OCI-LY7 (cell line): Measurements from ENCODE around the gene LY6G5C. TPM values are rescaled to one million over a fixed set of nuclear protein-coding genes. Genes with fewer than 3 reads are reported as not detected.

Source experiments
- BruUV-seq: library from RNA; stranded (reverse); fragments of 400-500 nt; replicated peaks from 2 replicates; lab custom pipeline; 2021; lab: Mats Ljungman, UMichigan
- CTCF ChIA-PET: fragments of 300-600 bp; sonication (Branson Sonifier 250); formaldehyde crosslinking; loops from one replicate; lab custom pipeline; 2022; ENCODE audit warnings: antibody characterized with exemption; ENCODE audit not compliant: unreplicated experiment; lab: Charles Lee
- POLR2A ChIA-PET: fragments of 300-600 bp; sonication (Branson Sonifier 250); formaldehyde crosslinking; loops from one replicate; lab custom pipeline; 2022; ENCODE audit warnings: antibody characterized with exemption; lab: Charles Lee
- DNase-seq: peaks from one replicate; pipeline ENCODE4 v3.0.0-alpha.2; 2015; ENCODE audit warnings: low spot score
- H2AFZ ChIP-seq: fragments of 200-600 bp; sonication (generic), shearing (Covaris generic); 2 replicates; pipeline ENCODE4 v1.6.1; 2014; ENCODE audit warnings: mild to moderate bottlenecking, antibody characterized with exemption, low read length, moderate library complexity
- H3K27ac ChIP-seq: fragments of 200-600 bp; sonication (generic); 2 replicates; pipeline ENCODE4 v1.5.1; 2014; ENCODE audit warnings: mixed run types, low read depth, mild to moderate bottlenecking, moderate library complexity, low read length, inconsistent platforms; ENCODE audit not compliant: poor library complexity, severe bottlenecking
- H3K36me3 ChIP-seq: fragments of 200-600 bp; sonication (generic); 2 replicates; pipeline ENCODE4 v1.6.1; 2014; ENCODE audit warnings: mild to moderate bottlenecking, antibody characterized with exemption, low read length, moderate library complexity, mixed read lengths; ENCODE audit not compliant: insufficient read depth
- H3K4me1 ChIP-seq: fragments of 200-600 bp; sonication (generic); 2 replicates; pipeline ENCODE4 v1.5.1; 2014; ENCODE audit warnings: mild to moderate bottlenecking, low read length; ENCODE audit not compliant: insufficient read depth, poor library complexity, severe bottlenecking
- H3K4me2 ChIP-seq: fragments of 200-600 bp; sonication (generic); 2 replicates; pipeline ENCODE4 v1.6.1; 2014; ENCODE audit warnings: mild to moderate bottlenecking, low read length
- H3K4me3 ChIP-seq: fragments of 200-600 bp; sonication (generic); 2 replicates; pipeline ENCODE4 v1.5.1; 2014; ENCODE audit warnings: mild to moderate bottlenecking, low read depth, low read length; ENCODE audit not compliant: poor library complexity, severe bottlenecking
- H3K79me2 ChIP-seq: fragments of 200-600 bp; sonication (generic); 2 replicates; pipeline ENCODE4 v1.6.1; 2016; ENCODE audit warnings: low read depth, mild to moderate bottlenecking, low read length, moderate library complexity, mixed read lengths; ENCODE audit not compliant: insufficient read depth
- H3K9me2 ChIP-seq: fragments of 200-600 bp; sonication (generic); 2 replicates; pipeline ENCODE4 v1.6.1; 2016; ENCODE audit warnings: mild to moderate bottlenecking, low read length, mixed read lengths; ENCODE audit not compliant: insufficient read depth
- H3K9me3 ChIP-seq: fragments of 200-600 bp; sonication (generic); 2 replicates; pipeline ENCODE4 v1.6.1; 2014; ENCODE audit warnings: mild to moderate bottlenecking, mixed run types, low read length, mixed read lengths
- H4K20me1 ChIP-seq: fragments of 200-600 bp; sonication (generic); 2 replicates; pipeline ENCODE4 v1.6.1; 2014; ENCODE audit warnings: mild to moderate bottlenecking, antibody characterized with exemption, low read length, moderate library complexity, mixed read lengths; ENCODE audit not compliant: insufficient read depth
- CTCF ChIP-seq: fragments of 200-600 bp; sonication (generic); conservative IDR thresholded peaks from 2 replicates; pipeline ENCODE4 v1.5.1; 2014; ENCODE audit warnings: mild to moderate bottlenecking, antibody characterized with exemption, low read length, moderate library complexity, mixed read lengths
- EZH2phosphoT487 ChIP-seq: fragments of 200-600 bp; sonication (generic); IDR thresholded peaks from 2 replicates; pipeline ENCODE4 v1.6.1; 2018; ENCODE audit warnings: low read depth, borderline replicate concordance, mild to moderate bottlenecking, mixed run types, antibody characterized with exemption, low read length, moderate library complexity, mixed read lengths
- intact Hi-C: fragments of 100-400 bp; cut with micrococcal nuclease; formaldehyde crosslinking; loops from one replicate; pipeline ENCODE4 v1.10.0; 2022; ENCODE audit not compliant: unreplicated experiment
- total RNA-seq, 2 experiments: library from RNA; depleted of rRNA in 1 of 2; stranded (reverse); fragments of >200 nt in 1 of 2; shearing (Covaris generic) in 1 of 2; gene quantifications; 2 replicates each; pipeline ENCODE4 v1.2.3, GENCODE V29; 2014 to 2022

Gene LY6G5C
- total RNA-seq, 2 experiments from 2014 or later = 1.8 to 3.5 TPM

- H3K4me1 ChIP-seq = peaks cover 10% of the 10 kb centered on the region
- BruUV-seq = no TSS peak
- no peak overlapping the region for H3K4me3 ChIP-seq
- H3K79me2 ChIP-seq = no peaks in the 10 kb centered on the region
- H3K9me2 ChIP-seq = no peaks in the 10 kb centered on the region
- no peak for DNase-seq
- TF ChIP-seq CTCF (no peak), EZH2phosphoT487 (no peak)
- H4K20me1 ChIP-seq = no peaks in the 10 kb centered on the region; the same call in 1 of the 2 replicates
- intact Hi-C loops = no loop called here
- ChIA-PET CTCF (no interaction called here), POLR2A (no interaction called here)
- peaks cover 99% of the 10 kb centered on the region for H3K36me3 ChIP-seq
- no peak overlapping the region for H3K4me2 ChIP-seq
- no peaks in the 10 kb centered on the region for H3K9me3 ChIP-seq
- no peak overlapping the region for H2AFZ ChIP-seq
- no peak overlapping the region for H3K27ac ChIP-seq
These were observed 45.8 kb downstream of the LY6G5C start for GRCh38 chr6:31634969-31635575.

- H2AFZ ChIP-seq = no peak overlapping the region
- no peaks in the 10 kb centered on the region; the same call in 1 of the 2 replicates for H4K20me1 ChIP-seq
- no peak overlapping the region for H3K4me2 ChIP-seq
- H3K79me2 ChIP-seq = no peaks in the 10 kb centered on the region
- H3K4me3 ChIP-seq = no peak overlapping the region
- no peak overlapping the region for H3K27ac ChIP-seq
- no TSS peak for BruUV-seq
- no peak for TF ChIP-seq CTCF
- TF ChIP-seq EZH2phosphoT487 = no peak
- peaks cover 99% of the 10 kb centered on the region for H3K36me3 ChIP-seq
- no peaks in the 10 kb centered on the region for H3K9me3 ChIP-seq
- intact Hi-C loops = no loop called here
- H3K4me1 ChIP-seq = peaks cover 10% of the 10 kb centered on the region
- DNase-seq = no peak
- H3K9me2 ChIP-seq = no peaks in the 10 kb centered on the region
- POLR2A ChIA-PET = interaction anchor here (0.6 to 1.0 kb wide), 3 partner anchors 11 to 29 kb away, joined by 3 to 4 read pairs (median 3); no protein-coding TSS in a partner anchor
- CTCF ChIA-PET = no interaction called here
These were observed 46.7 kb downstream of the LY6G5C start for GRCh38 chr6:31634131-31634530.

- no peak for DNase-seq
- Histone ChIP-seq H3K4me1 (peaks cover 10% of the 10 kb centered on the region), H4K20me1 (no peaks in the 10 kb centered on the region; the same call in 1 of the 2 replicates), H2AFZ (no peak overlapping the region), H3K36me3 (peaks cover 100% of the 10 kb centered on the region), H3K9me2 (no peaks in the 10 kb centered on the region), H3K27ac (no peak overlapping the region), H3K79me2 (no peaks in the 10 kb centered on the region), H3K9me3 (no peaks in the 10 kb centered on the region), H3K4me3 (no peak overlapping the region), H3K4me2 (no peak overlapping the region)
- TF ChIP-seq CTCF = no peak
- no peak for TF ChIP-seq EZH2phosphoT487
- intact Hi-C loops = no loop called here
- BruUV-seq = no TSS peak
- ChIA-PET CTCF (no interaction called here), POLR2A (interaction anchor here (1.0 kb wide), 1 partner anchor 11 kb away, joined by 4 read pairs; no protein-coding TSS in a partner anchor)
These were observed 47.4 kb downstream of the LY6G5C start for GRCh38 chr6:31633447-31633846.
